OCI-LY7 (cell line): ENCODE measurements around the gene GNG12. TPM values are rescaled to one million over a fixed set of nuclear protein-coding genes. Genes with fewer than 3 reads are reported as not detected.

Source experiments
- BruUV-seq: library from RNA; stranded (reverse); fragments of 400-500 nt; replicated peaks from 2 replicates; lab custom pipeline; 2021; lab: Mats Ljungman, UMichigan
- CTCF ChIA-PET: fragments of 300-600 bp; sonication (Branson Sonifier 250); formaldehyde crosslinking; loops from one replicate; lab custom pipeline; 2022; ENCODE audit warnings: antibody characterized with exemption; ENCODE audit not compliant: unreplicated experiment; lab: Charles Lee
- POLR2A ChIA-PET: fragments of 300-600 bp; sonication (Branson Sonifier 250); formaldehyde crosslinking; loops from one replicate; lab custom pipeline; 2022; ENCODE audit warnings: antibody characterized with exemption; lab: Charles Lee
- DNase-seq: peaks from one replicate; pipeline ENCODE4 v3.0.0-alpha.2; 2015; ENCODE audit warnings: low spot score
- H2AFZ ChIP-seq: fragments of 200-600 bp; sonication (generic), shearing (Covaris generic); 2 replicates; pipeline ENCODE4 v1.6.1; 2014; ENCODE audit warnings: mild to moderate bottlenecking, antibody characterized with exemption, low read length, moderate library complexity
- H3K27ac ChIP-seq: fragments of 200-600 bp; sonication (generic); 2 replicates; pipeline ENCODE4 v1.5.1; 2014; ENCODE audit warnings: mixed run types, low read depth, mild to moderate bottlenecking, moderate library complexity, low read length, inconsistent platforms; ENCODE audit not compliant: poor library complexity, severe bottlenecking
- H3K36me3 ChIP-seq: fragments of 200-600 bp; sonication (generic); 2 replicates; pipeline ENCODE4 v1.6.1; 2014; ENCODE audit warnings: mild to moderate bottlenecking, antibody characterized with exemption, low read length, moderate library complexity, mixed read lengths; ENCODE audit not compliant: insufficient read depth
- H3K4me1 ChIP-seq: fragments of 200-600 bp; sonication (generic); 2 replicates; pipeline ENCODE4 v1.5.1; 2014; ENCODE audit warnings: mild to moderate bottlenecking, low read length; ENCODE audit not compliant: insufficient read depth, poor library complexity, severe bottlenecking
- H3K4me2 ChIP-seq: fragments of 200-600 bp; sonication (generic); 2 replicates; pipeline ENCODE4 v1.6.1; 2014; ENCODE audit warnings: mild to moderate bottlenecking, low read length
- H3K4me3 ChIP-seq: fragments of 200-600 bp; sonication (generic); 2 replicates; pipeline ENCODE4 v1.5.1; 2014; ENCODE audit warnings: mild to moderate bottlenecking, low read depth, low read length; ENCODE audit not compliant: poor library complexity, severe bottlenecking
- H3K79me2 ChIP-seq: fragments of 200-600 bp; sonication (generic); 2 replicates; pipeline ENCODE4 v1.6.1; 2016; ENCODE audit warnings: low read depth, mild to moderate bottlenecking, low read length, moderate library complexity, mixed read lengths; ENCODE audit not compliant: insufficient read depth
- H3K9me2 ChIP-seq: fragments of 200-600 bp; sonication (generic); 2 replicates; pipeline ENCODE4 v1.6.1; 2016; ENCODE audit warnings: mild to moderate bottlenecking, low read length, mixed read lengths; ENCODE audit not compliant: insufficient read depth
- H3K9me3 ChIP-seq: fragments of 200-600 bp; sonication (generic); 2 replicates; pipeline ENCODE4 v1.6.1; 2014; ENCODE audit warnings: mild to moderate bottlenecking, mixed run types, low read length, mixed read lengths
- H4K20me1 ChIP-seq: fragments of 200-600 bp; sonication (generic); 2 replicates; pipeline ENCODE4 v1.6.1; 2014; ENCODE audit warnings: mild to moderate bottlenecking, antibody characterized with exemption, low read length, moderate library complexity, mixed read lengths; ENCODE audit not compliant: insufficient read depth
- CTCF ChIP-seq: fragments of 200-600 bp; sonication (generic); conservative IDR thresholded peaks from 2 replicates; pipeline ENCODE4 v1.5.1; 2014; ENCODE audit warnings: mild to moderate bottlenecking, antibody characterized with exemption, low read length, moderate library complexity, mixed read lengths
- EZH2phosphoT487 ChIP-seq: fragments of 200-600 bp; sonication (generic); IDR thresholded peaks from 2 replicates; pipeline ENCODE4 v1.6.1; 2018; ENCODE audit warnings: low read depth, borderline replicate concordance, mild to moderate bottlenecking, mixed run types, antibody characterized with exemption, low read length, moderate library complexity, mixed read lengths
- intact Hi-C: fragments of 100-400 bp; cut with micrococcal nuclease; formaldehyde crosslinking; loops from one replicate; pipeline ENCODE4 v1.10.0; 2022; ENCODE audit not compliant: unreplicated experiment
- total RNA-seq, 2 experiments: library from RNA; depleted of rRNA in 1 of 2; stranded (reverse); fragments of >200 nt in 1 of 2; shearing (Covaris generic) in 1 of 2; gene quantifications; 2 replicates each; pipeline ENCODE4 v1.2.3, GENCODE V29; 2014 to 2022

Gene GNG12
- total RNA-seq, 2 experiments from 2014 or later = 0.10 TPM; not detected in 1

- POLR2A ChIA-PET = interaction anchor here (0.7 to 0.9 kb wide), 2 partner anchors 9 to 296 kb away, joined by 3 to 6 read pairs; no protein-coding TSS in a partner anchor
- TF ChIP-seq EZH2phosphoT487 (no peak), CTCF (no peak)
- H3K9me3 ChIP-seq = no peaks in the 10 kb centered on the region
- H3K27ac ChIP-seq = no peak overlapping the region
- intact Hi-C loops = no loop called here
- no peaks in the 10 kb centered on the region for H3K4me1 ChIP-seq
- BruUV-seq = no TSS peak
- H3K79me2 ChIP-seq = no peaks in the 10 kb centered on the region
- no peak overlapping the region for H3K4me2 ChIP-seq
- no peaks in the 10 kb centered on the region for H3K36me3 ChIP-seq
- no peaks in the 10 kb centered on the region for H3K9me2 ChIP-seq
- no peaks in the 10 kb centered on the region for H4K20me1 ChIP-seq
- no peak overlapping the region for H2AFZ ChIP-seq
- CTCF ChIA-PET = no interaction called here
- H3K4me3 ChIP-seq = no peak overlapping the region
- no peak for DNase-seq
Measured at GRCh38 chr1:67814121-67814772, 19.0 kb downstream of the GNG12 start.

GRCh38 chr1:67812226-67812625, 21.0 kb downstream of the GNG12 start:
- H3K4me2 ChIP-seq = no peak overlapping the region
- H3K79me2 ChIP-seq = no peaks in the 10 kb centered on the region
- ChIA-PET POLR2A (interaction anchor here (0.6 to 0.7 kb wide), 3 partner anchors 158 to 1761 kb away, joined by 3 to 4 read pairs (median 3); no protein-coding TSS in a partner anchor), CTCF (no interaction called here)
- H3K27ac ChIP-seq = no peak overlapping the region
- H3K9me2 ChIP-seq = no peaks in the 10 kb centered on the region
- no peaks in the 10 kb centered on the region for H3K36me3 ChIP-seq
- TF ChIP-seq EZH2phosphoT487 = no peak
- H2AFZ ChIP-seq = no peak overlapping the region
- H3K4me1 ChIP-seq = no peaks in the 10 kb centered on the region
- no peak for DNase-seq
- intact Hi-C loops = no loop called here
- no peaks in the 10 kb centered on the region for H4K20me1 ChIP-seq
- no peaks in the 10 kb centered on the region for H3K9me3 ChIP-seq
- H3K4me3 ChIP-seq = no peak overlapping the region
- BruUV-seq = no TSS peak

- CTCF ChIA-PET = no interaction called here
- TF ChIP-seq EZH2phosphoT487 (no peak), CTCF (no peak)
Measured at GRCh38 chr1:67811781-67812180, 21.5 kb downstream of the GNG12 start.

More at GRCh38 chr1:67811781-67812180, 21.5 kb downstream of the GNG12 start:
- POLR2A ChIA-PET = interaction anchor here (0.7 kb wide), 1 partner anchor 331 kb away, joined by 4 read pairs; no protein-coding TSS in a partner anchor
- no TSS peak for BruUV-seq
- Histone ChIP-seq H3K27ac (no peak overlapping the region), H3K4me1 (no peaks in the 10 kb centered on the region), H4K20me1 (no peaks in the 10 kb centered on the region), H2AFZ (no peak overlapping the region), H3K9me3 (no peaks in the 10 kb centered on the region), H3K4me3 (no peak overlapping the region), H3K79me2 (no peaks in the 10 kb centered on the region), H3K9me2 (no peaks in the 10 kb centered on the region), H3K4me2 (no peak overlapping the region), H3K36me3 (no peaks in the 10 kb centered on the region)
- no peak for DNase-seq
- intact Hi-C loops = no loop called here
